HG03432 (cell line): Measurements from ENCODE around the gene CDKL5.
"Not testable (repeated sequence)": the region's sequence is repeated elsewhere in the genome, so short reads cannot be mapped to it uniquely, and the experiment has no call there.

Experiments
- ATAC-seq: cut with Tn5 transposase; IDR thresholded peaks from one replicate; pipeline ENCODE4 v1.9.1; 2021; ENCODE audit warnings: mild to moderate bottlenecking, moderate library complexity; ENCODE audit not compliant: unreplicated experiment

The CDKL5 gene

GRCh38 chrX:18566748-18567147 is 141.3 kb downstream of the CDKL5 start:
- no peak for ATAC-seq

DNA sequence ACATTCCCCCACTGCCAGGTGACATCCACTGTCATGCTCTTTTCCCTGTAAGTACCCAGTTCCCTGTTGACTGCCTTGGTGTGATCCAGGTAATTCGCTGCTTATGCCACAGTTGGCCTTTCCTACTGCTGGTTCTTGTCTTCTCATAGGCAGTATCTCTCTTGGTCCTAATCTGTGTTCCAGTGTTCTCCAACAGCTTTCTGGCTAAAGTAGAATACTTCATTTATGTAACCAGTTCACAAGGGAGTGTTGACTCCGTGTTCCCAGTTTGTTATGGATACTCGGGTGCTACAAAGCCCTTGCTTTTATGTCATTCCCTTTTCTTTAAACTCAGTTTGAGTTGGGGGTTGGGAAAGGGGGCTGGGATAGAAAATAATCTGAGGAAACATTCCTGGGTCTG is 148.1 kb downstream of the CDKL5 start:
- no peak for ATAC-seq

- no peak for ATAC-seq
Measured at GRCh38 chrX:18574591-18574990, 149.2 kb downstream of the CDKL5 start.

DNA sequence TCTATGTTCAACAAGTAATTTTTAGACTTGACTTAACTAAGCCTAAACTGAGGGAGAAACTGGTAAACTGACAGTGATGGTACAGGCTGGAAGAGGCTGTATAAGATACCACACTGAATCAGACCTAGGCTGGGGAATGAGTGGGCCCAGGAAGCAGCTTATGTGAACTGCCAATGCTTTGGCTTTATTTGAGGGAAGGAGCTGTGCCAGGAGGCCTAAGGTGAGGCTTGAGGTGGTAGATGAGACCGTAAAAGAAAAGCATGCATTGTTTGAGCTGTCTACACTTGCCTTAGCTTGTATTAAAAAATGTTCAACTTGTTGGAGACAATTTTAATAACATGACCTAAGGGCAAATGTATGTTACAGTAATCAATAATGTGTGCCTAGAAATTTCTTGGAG is 150.3 kb downstream of the CDKL5 start:
- ATAC-seq, result no peak

DNA sequence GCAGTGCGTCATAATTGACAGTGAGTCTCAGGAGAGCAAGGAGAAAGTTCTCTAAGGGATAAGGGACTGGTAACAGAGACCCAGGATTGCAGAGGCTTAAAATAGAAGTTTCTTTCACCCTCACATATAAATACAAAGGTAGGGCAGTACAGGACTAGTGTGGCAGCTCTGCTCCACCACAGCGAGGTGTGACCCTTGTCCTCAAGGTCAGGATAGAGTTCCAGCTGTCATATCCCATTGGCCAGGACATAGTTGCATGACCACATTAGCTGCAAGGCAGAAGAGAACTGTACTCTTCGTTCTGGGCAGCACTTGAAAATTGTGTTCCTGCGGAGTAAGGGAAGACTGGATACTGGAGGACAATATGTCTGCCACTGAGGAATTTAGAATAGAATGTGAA is 152.0 kb downstream of the CDKL5 start:
- ATAC-seq, result no peak

DNA sequence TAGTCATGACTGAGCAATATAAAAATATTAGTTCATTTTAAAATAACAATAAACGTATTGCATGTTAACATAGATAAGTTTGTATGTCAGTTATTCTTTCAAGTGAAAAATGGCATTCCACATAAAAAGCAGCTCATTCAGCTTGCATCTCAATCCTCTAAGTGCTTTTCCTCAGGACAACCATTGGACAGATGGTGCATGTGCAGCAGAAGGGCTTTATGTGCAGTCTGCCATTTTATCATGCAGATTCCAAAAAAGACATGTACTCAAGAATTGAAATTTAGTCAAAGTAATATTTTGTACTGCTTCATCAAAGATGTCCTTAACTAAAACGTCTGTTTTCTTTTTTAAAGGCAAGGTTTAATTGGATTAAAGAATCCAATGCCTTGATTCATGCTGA is 153.1 kb downstream of the CDKL5 start:
- no peak for ATAC-seq

DNA sequence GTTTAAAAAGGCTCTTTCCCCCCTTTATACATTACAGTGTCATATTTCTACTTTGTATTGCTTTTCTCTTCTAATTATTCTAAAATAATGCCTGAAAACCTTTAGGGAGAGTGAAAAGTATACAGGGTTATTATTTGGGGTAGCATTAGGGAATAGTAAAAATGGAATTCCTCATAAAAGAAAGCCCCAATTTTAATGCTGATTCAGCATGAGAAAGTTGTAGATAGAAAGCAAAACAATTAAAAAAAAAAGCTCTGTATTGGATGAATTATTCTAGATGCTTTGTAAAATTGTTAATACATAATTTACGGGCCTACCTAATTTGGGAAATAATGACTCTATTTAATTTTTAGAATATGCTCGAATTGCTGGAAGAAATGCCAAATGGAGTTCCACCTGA is 154.1 kb downstream of the CDKL5 start:
- no peak for ATAC-seq

DNA sequence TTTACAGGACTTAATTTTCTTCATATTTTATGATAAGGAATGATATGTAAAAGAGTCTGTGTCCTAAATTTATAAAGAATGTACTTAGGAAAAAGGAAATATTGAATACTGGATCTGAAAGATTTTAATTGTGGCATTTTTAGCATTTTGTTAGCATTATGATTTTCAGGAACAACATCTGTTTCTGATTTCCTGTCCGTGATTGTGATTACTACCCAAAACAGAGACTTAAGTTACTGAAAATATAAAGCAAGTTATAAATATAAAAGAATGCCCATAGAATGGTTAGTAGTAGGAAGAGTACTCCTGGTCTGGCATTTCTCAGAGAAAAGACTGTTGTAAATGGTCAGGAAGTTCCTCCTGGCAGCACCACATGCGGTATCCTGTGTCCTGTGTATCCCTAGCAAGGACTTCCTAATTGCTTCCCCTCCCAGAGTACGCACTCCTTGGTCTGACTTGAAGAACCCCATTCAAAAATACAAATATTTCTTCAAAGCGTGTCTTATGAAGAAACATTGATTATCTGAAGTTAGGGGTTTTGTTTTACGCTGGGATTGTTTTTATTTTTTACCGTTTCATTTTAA is 157.6 kb downstream of the CDKL5 start:
- ATAC-seq, result no peak

- ATAC-seq, result not testable (repeated sequence)
Measured at GRCh38 chrX:18589292-18589691, 163.9 kb downstream of the CDKL5 start.

GRCh38 chrX:18591834-18592233 is 166.4 kb downstream of the CDKL5 start:
- no peak for ATAC-seq

- ATAC-seq, result no peak
Measured at GRCh38 chrX:18594079-18594478, 168.7 kb downstream of the CDKL5 start.

DNA sequence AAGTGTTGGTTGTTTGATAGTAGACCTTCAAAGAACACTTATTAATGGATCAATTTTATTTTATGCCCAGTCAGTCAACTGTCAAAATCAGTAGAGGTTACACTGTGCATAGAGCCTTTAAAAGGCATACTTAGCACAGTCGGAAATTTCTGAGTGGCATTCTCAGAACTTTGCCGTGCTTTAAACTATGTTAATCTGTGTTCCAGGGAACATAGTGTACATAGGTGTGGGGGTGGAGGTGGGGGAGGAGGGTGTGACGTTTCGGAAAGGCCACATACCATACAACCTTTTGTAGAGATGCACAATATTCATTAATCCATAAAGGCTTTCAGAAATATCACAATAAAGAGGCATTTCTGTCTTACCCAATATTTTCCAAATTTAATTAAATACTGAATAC is 170.7 kb downstream of the CDKL5 start:
- ATAC-seq, result no peak

- ATAC-seq, result no peak
Measured at GRCh38 chrX:18598413-18598812, 173.0 kb downstream of the CDKL5 start.

DNA sequence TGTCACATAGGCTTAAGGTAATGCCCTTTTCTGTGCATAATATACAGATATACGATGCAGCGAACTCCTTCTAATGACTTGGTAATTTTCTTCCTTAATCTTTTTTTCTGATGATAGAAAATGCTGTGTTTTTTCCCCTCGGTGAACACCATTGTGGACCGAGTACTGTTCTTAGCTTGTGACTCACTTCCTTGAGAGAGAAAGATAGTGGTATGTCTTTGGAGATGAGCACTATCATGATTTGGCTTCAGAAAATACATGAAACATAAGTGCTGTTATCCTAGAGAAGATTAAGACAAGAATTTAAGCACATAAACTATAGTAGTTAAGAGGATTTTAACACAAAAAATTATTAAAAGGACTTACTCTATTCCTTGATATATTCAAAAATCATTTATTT is 182.6 kb downstream of the CDKL5 start:
- no peak for ATAC-seq

DNA sequence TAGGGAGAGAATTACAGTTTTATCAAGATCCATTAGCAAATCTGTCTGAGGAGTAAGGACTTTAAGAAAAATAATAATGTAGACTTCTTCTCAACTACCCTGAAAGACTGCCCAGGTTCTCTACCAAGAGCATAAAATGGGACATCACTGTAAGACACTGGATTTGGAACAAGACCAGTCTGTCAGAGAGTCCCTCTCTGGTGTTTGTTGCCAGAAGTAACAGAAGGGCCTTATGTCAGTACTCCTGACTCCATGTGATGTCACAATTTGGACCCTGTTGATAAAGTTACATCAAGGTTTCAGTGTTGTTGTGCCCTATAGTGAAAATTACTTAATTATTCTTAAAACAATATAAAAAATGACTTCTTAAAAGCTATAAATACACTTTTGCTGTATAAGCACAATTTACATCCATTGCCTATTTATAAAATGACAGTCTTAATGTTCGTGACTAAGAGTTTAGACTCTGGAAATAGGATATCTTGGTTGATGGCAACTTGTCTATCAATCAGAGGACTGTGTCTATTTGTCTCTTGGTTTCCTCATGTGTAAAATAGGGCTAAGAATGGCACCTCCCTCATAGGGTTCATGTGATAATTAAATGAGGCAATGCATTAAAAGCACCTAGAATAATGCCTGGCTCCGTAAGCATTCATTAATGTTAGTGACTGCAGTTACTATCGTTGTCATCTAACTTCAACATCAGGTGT is 188.7 kb downstream of the CDKL5 start:
- no peak for ATAC-seq

- no peak for ATAC-seq
Measured at GRCh38 chrX:18616688-18617406, 191.4 kb downstream of the CDKL5 start.

DNA sequence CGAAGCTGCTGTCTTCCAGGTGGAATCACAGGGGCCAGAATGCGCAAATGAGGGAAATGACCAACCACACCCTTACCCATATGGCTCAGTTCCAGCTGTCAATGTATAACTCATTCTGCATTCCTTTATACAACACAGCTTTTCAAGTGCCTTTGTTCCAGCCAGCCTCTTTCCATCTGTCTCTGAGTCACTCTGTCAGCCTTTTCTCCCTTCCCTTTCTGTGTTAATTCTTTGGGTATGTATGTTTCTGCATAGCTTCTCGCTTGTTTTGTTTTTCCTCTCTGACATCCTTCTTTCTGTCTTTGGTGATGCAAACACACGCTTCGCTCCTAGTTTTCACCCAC is 192.0 kb downstream of the CDKL5 start:
- no peak for ATAC-seq

DNA sequence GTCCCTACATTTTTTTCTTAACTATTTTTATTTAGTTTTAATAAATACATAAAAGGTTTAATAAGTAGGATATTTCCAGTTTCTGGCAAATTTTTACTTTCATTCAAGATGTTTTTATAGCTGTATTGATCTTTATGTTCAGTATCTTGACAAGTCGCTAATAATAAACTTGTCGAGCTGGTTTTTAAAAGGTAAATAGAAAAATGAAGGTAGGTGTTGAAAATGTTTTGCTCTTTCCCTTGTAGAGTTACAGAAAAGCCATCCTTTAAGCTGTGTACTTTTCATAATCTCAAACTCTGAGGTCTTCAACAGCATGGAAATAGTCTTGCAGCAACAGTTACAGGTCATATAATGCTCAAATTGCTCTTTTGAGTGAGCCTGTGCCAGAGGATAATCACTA is 193.9 kb downstream of the CDKL5 start:
- no peak for ATAC-seq

- ATAC-seq, result no peak
Measured at GRCh38 chrX:18620349-18620748, 194.9 kb downstream of the CDKL5 start.

DNA sequence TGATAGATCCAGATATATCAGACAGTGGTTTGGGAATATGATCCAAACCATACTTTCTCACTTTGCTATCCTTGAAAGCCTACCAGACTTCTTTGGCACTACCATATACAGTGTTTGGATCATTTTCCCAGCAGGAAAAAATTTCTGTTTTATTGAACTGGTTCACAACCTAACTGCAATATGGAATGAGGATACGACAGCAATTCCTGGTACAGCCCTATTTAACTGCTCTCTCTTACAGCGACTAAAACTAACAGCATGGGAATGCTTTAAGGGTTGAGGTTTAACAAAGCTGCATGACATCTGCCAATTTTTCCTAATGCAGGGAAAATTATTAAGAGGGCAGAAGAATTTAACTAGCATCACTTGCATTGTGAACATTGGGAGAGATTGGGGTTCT is 199.2 kb downstream of the CDKL5 start:
- no peak for ATAC-seq

GRCh38 chrX:18630934-18631333 is 205.5 kb downstream of the CDKL5 start:
- ATAC-seq, result no peak

DNA sequence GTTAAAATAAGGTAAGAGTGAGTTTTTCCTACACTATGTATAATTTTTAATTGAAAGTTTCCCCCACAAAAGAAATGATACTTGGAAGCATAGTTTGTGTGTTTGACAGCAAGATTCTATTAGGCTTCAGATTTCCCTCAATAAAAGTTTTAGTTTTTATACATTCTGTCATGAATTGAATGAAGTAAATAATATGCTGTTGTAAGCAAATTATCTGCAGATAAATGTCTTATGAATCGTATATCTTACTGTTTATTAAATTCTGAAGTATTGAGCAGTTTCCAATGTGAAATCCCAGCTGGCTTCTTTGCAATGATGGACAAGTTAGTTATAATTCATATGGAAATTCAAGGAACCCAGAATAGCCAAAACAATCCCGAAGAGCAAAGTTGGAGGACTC is 213.0 kb downstream of the CDKL5 start:
- ATAC-seq, result no peak
